Progenitor cell of endocrine pancreas (in vitro differentiated cells): Measurements from ENCODE around the gene IRF2BP2. TPM values are rescaled to one million over a fixed set of nuclear protein-coding genes. Genes with fewer than 3 reads are reported as not detected.

Experiments used
- DNase-seq: peaks from one replicate; pipeline ENCODE4 v3.0.0; 2021; ENCODE audit warnings: low spot score; ENCODE audit not compliant: unreplicated experiment
- H3K27ac Mint-ChIP-seq: 2 replicates; pipeline ENCODE4 v1.8.0; 2021; ENCODE audit warnings: mild to moderate bottlenecking, moderate library complexity, mixed read lengths
- H3K27me3 Mint-ChIP-seq: 2 replicates; pipeline ENCODE4 v1.8.0; 2021; ENCODE audit warnings: mixed read lengths
- H3K36me3 Mint-ChIP-seq: 2 replicates; pipeline ENCODE4 v1.8.0; 2022; ENCODE audit warnings: mixed read lengths; ENCODE audit not compliant: insufficient read depth
- H3K4me1 Mint-ChIP-seq: 2 replicates; pipeline ENCODE4 v1.8.0; 2021; ENCODE audit warnings: low read depth, mixed read lengths
- H3K4me3 Mint-ChIP-seq: 2 replicates; pipeline ENCODE4 v1.8.0; 2021; ENCODE audit warnings: low read depth, mild to moderate bottlenecking, moderate library complexity, mixed read lengths
- H3K9me3 Mint-ChIP-seq: 2 replicates; pipeline ENCODE4 v1.8.0; 2021; ENCODE audit warnings: low read depth, mixed read lengths
- CTCF ChIP-seq: fragments of 200-600 bp; sonication (generic); IDR thresholded peaks from one replicate; pipeline ENCODE4 v1.5.0; 2021; ENCODE audit warnings: antibody characterized with exemption, mild to moderate bottlenecking; ENCODE audit not compliant: unreplicated experiment
- total RNA-seq: library from RNA; stranded (reverse); gene quantifications from 2 replicates; pipeline ENCODE4 v1.2.1, GENCODE V29; 2021

Gene IRF2BP2
- total RNA-seq, 1 donor from 2014 or later, result 214 TPM

GRCh38 chr1:234559902-234560676 lies 49.9 kb downstream of the IRF2BP2 start:
- DNase-seq, result no peak
- peaks cover 20% of the 10 kb centered on the region for H3K4me1 Mint-ChIP-seq
- TF ChIP-seq CTCF, result no peak
- H3K9me3 Mint-ChIP-seq, result no peaks in the 10 kb centered on the region
- no peak overlapping the region for H3K4me3 Mint-ChIP-seq
- H3K36me3 Mint-ChIP-seq, result no peaks in the 10 kb centered on the region
- H3K27ac Mint-ChIP-seq, result no peak overlapping the region
- no peaks in the 10 kb centered on the region for H3K27me3 Mint-ChIP-seq

GRCh38 chr1:234559152-234559901 lies 50.7 kb downstream of the IRF2BP2 start:
- Mint-ChIP-seq H3K27me3 (no peaks in the 10 kb centered on the region), H3K4me3 (no peak overlapping the region), H3K27ac (no peak overlapping the region), H3K36me3 (no peaks in the 10 kb centered on the region), H3K4me1 (peaks cover 16% of the 10 kb centered on the region), H3K9me3 (no peaks in the 10 kb centered on the region)
- TF ChIP-seq CTCF, result no peak
- no peak for DNase-seq

GRCh38 chr1:234558330-234558836 lies 51.6 kb downstream of the IRF2BP2 start:
- Mint-ChIP-seq H3K4me1 (peaks cover 17% of the 10 kb centered on the region), H3K27ac (peak overlapping the region; percentile 79), H3K27me3 (no peaks in the 10 kb centered on the region), H3K9me3 (no peaks in the 10 kb centered on the region), H3K36me3 (no peaks in the 10 kb centered on the region), H3K4me3 (no peak overlapping the region)
- DNase-seq, result no peak
- no peak for TF ChIP-seq CTCF

- Mint-ChIP-seq H3K27me3 (no peaks in the 10 kb centered on the region), H3K4me1 (peaks cover 19% of the 10 kb centered on the region), H3K9me3 (no peaks in the 10 kb centered on the region), H3K27ac (no peak overlapping the region), H3K36me3 (no peaks in the 10 kb centered on the region), H3K4me3 (no peak overlapping the region)
- DNase-seq, result no peak
- TF ChIP-seq CTCF, result no peak
Observed at GRCh38 chr1:234556245-234556943, 53.6 kb downstream of the IRF2BP2 start.
